Coronary artery (tissue), 2 donors: ENCODE results near the gene KREMEN1.

Experiments used
- DNase-seq: peaks from one replicate; pipeline ENCODE4 v3.0.0-alpha.2; 2017; ENCODE audit warnings: low spot score
- H3K27ac ChIP-seq, 2 donors: fragments of 200-600 bp; sonication (generic); one replicate each; pipeline ENCODE4 v1.5.1; 2016 to 2019
- H3K4me3 ChIP-seq: fragments of 200-600 bp; sonication (generic); 2 replicates; pipeline ENCODE4 v1.5.1; 2016; ENCODE audit warnings: mild to moderate bottlenecking, moderate library complexity
- TF ChIP-seq, protein P1 (sequence below): fragments of 200-600 bp; sonication (generic); IDR thresholded peaks from one replicate; pipeline ENCODE4 v1.5.1; 2019; ENCODE audit warnings: antibody characterized with exemption

Gene KREMEN1

GRCh38 chr22:29190051-29190450 is 117.2 kb downstream of the KREMEN1 start:
- DNase-seq = no peak
- TF ChIP-seq, protein P1, sequence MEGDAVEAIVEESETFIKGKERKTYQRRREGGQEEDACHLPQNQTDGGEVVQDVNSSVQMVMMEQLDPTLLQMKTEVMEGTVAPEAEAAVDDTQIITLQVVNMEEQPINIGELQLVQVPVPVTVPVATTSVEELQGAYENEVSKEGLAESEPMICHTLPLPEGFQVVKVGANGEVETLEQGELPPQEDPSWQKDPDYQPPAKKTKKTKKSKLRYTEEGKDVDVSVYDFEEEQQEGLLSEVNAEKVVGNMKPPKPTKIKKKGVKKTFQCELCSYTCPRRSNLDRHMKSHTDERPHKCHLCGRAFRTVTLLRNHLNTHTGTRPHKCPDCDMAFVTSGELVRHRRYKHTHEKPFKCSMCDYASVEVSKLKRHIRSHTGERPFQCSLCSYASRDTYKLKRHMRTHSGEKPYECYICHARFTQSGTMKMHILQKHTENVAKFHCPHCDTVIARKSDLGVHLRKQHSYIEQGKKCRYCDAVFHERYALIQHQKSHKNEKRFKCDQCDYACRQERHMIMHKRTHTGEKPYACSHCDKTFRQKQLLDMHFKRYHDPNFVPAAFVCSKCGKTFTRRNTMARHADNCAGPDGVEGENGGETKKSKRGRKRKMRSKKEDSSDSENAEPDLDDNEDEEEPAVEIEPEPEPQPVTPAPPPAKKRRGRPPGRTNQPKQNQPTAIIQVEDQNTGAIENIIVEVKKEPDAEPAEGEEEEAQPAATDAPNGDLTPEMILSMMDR = no peak
- H3K27ac ChIP-seq = no peak overlapping the region
- H3K4me3 ChIP-seq = no peak overlapping the region

DNA sequence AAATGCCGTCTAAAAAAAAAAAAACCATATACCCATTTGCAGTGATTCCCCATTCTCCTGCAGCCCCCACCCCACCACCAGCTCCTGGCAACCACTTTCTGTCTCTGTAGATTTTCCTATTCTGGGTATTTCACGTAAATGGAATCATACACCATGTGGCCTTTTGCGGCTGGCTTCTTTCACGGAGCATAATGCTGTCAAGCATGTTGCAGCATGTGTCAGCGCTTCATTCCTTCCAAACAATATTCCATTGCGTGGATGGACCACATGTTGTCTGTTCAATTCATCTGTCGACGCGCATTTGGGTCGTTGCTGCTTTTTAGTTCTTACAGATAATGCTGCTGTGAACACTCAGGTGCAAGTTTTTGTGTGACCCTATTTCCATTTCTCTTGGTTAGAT is 118.1 kb downstream of the KREMEN1 start:
- Histone ChIP-seq H3K4me3 (no peak overlapping the region), H3K27ac (no peak overlapping the region)
- TF ChIP-seq, protein P1 = no peak
- no peak for DNase-seq

GRCh38 chr22:29193021-29193420 is 120.2 kb downstream of the KREMEN1 start:
- TF ChIP-seq, protein P1 = no peak
- no peak for DNase-seq
- H3K4me3 ChIP-seq = no peak overlapping the region
- H3K27ac ChIP-seq = no peak overlapping the region

DNA sequence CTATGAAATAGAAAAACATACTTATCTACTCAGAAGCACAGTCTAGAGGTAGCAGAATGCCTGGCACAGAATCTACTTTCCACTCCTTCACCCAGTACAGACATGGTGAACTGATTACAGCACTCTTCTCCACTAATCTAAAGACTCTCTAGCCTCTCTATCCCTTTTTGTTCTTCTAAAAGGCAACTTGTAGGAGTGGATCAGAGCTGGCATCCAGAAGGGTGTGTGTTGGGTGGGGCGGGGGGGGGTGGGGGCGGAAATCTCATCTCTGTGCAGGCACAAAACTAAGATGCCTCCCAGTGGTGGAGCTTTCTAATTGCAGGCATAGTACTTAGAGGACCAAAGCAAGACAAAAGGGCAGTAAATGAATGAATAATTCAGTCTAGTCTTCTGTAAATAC is 121.3 kb downstream of the KREMEN1 start:
- DNase-seq = no peak
- TF ChIP-seq, protein P1 = no peak
- no peak overlapping the region for H3K4me3 ChIP-seq
- H3K27ac ChIP-seq = no peak overlapping the region

DNA sequence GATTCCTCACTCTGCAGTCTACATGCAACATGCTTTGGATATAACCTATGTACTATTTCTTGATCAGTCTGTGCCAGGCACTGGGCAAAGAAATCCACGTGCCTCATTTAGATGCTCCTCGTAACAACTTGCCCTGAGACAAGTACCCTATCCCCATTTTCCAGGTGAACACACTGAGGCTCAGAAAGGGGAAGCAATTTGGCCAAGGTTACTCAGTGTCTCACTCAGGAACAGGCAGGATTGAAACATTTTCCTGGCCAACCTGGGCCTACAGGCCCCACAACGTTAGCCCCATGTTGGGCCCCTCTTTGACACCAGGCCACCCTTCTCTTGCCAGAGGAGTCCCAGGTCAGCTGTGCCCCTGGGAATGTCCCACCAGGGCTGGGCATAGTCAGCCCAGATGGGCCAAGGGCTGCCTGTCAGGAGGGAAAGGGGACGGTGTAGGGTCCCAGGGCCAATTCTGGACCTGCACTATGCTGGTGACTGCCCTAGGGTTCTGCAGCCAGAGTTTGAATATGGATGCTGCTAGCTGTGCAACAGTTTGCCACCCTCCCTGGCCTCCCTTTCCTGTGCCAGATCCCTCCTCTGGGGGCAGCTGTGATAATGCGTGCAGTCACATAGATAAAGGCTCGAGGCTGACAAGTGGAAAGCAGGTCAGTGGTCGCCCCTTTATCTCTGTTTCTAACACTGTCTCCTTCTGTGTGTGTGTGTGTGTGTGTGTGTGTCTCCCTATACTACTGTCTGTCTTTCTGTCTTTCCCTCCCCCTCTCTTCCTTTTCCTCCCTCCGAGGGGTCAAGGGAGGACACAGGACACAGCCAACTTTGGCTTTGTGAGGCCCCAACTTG is 122.5 kb downstream of the KREMEN1 start:
- TF ChIP-seq, protein P1 = no peak
- no peak for DNase-seq
- Histone ChIP-seq H3K27ac (no peak overlapping the region), H3K4me3 (no peak overlapping the region)

- H3K4me3 ChIP-seq = no peak overlapping the region
- no peak for DNase-seq
These were observed 123.3 kb downstream of the KREMEN1 start for GRCh38 chr22:29195964-29196666.

More at GRCh38 chr22:29195964-29196666, 123.3 kb downstream of the KREMEN1 start:
- H3K27ac ChIP-seq = no peak overlapping the region
- TF ChIP-seq, protein P1 = no peak
